ENCODE measurements around the gene NRIP3. TPM values are rescaled to one million over a fixed set of nuclear protein-coding genes. Genes with fewer than 3 reads are reported as not detected.

Gene NRIP3
- total RNA-seq, 1 experiment from 2014 or later, result not detected

DNA sequence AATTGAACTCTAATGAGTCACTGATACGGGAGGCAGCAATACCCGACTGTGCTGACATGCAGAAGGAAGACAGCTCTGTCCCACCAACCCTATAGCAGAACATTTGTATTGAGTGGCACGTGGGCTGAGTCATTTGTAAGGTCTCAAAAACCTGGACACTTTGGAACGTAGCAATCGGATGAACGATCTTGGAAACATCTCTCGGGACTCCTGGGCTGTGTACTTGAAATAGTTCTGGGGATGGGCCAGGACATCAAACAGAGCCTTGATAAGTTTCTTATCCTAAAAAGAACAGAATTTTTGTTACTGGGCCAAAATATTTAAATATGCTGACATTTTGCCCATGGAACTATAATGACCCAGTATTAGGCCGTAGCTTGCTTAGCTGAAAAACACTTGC lies 17.1 kb upstream of the NRIP3 start:
- no peaks in the 10 kb centered on the region for H4K20me1 ChIP-seq (ENCODE audit: low read length)
- H3K9me2 ChIP-seq (replicated peaks; ENCODE audit: low read length), result no peaks in the 10 kb centered on the region
- H3K27ac ChIP-seq (ENCODE audit: low read length), result no peak overlapping the region
- intact Hi-C loops (cut with micrococcal nuclease), result no loop called here
- ChIA-PET POLR2A (ENCODE audit: unreplicated experiment) (no interaction called here), CTCF (no interaction called here)
- DNase-seq (no peak), ATAC-seq (no peak)
- H3K9me3 ChIP-seq (ENCODE audit: low read length), result no peaks in the 10 kb centered on the region
- no peaks in the 10 kb centered on the region for H3K4me1 ChIP-seq (ENCODE audit: insufficient read depth, low read length)
- no TSS peak for BruUV-seq (replicated peaks)
- H3K27me3 ChIP-seq (ENCODE audit: low read length), result no peaks in the 10 kb centered on the region
- TF ChIP-seq EZH2 (IDR thresholded peaks at IDR 0.05; ENCODE audit: low read length, unreplicated experiment) (no peak), EZH2phosphoT487 (IDR thresholded peaks at IDR 0.05; ENCODE audit: borderline replicate concordance, low read length) (no peak)
- TF ChIP-seq, protein P1, sequence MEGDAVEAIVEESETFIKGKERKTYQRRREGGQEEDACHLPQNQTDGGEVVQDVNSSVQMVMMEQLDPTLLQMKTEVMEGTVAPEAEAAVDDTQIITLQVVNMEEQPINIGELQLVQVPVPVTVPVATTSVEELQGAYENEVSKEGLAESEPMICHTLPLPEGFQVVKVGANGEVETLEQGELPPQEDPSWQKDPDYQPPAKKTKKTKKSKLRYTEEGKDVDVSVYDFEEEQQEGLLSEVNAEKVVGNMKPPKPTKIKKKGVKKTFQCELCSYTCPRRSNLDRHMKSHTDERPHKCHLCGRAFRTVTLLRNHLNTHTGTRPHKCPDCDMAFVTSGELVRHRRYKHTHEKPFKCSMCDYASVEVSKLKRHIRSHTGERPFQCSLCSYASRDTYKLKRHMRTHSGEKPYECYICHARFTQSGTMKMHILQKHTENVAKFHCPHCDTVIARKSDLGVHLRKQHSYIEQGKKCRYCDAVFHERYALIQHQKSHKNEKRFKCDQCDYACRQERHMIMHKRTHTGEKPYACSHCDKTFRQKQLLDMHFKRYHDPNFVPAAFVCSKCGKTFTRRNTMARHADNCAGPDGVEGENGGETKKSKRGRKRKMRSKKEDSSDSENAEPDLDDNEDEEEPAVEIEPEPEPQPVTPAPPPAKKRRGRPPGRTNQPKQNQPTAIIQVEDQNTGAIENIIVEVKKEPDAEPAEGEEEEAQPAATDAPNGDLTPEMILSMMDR (conservative IDR thresholded peaks at IDR 0.05; ENCODE audit: low read depth, low read length), result no peak
- no peak overlapping the region for H2AFZ ChIP-seq (ENCODE audit: low read length)
- no peak overlapping the region for H3K9ac ChIP-seq (ENCODE audit: low read length)
- H3F3A ChIP-seq (ENCODE audit: low read length, unreplicated experiment), result no peaks in the 10 kb centered on the region
- no peaks in the 10 kb centered on the region for H3K36me3 ChIP-seq (ENCODE audit: low read depth, low read length)
- no peak overlapping the region for H3K4me3 ChIP-seq (ENCODE audit: low read length)
- no peak overlapping the region for H3K4me2 ChIP-seq (ENCODE audit: low read length)
- no peaks in the 10 kb centered on the region for H3K79me2 ChIP-seq (ENCODE audit: low read length)

DNA sequence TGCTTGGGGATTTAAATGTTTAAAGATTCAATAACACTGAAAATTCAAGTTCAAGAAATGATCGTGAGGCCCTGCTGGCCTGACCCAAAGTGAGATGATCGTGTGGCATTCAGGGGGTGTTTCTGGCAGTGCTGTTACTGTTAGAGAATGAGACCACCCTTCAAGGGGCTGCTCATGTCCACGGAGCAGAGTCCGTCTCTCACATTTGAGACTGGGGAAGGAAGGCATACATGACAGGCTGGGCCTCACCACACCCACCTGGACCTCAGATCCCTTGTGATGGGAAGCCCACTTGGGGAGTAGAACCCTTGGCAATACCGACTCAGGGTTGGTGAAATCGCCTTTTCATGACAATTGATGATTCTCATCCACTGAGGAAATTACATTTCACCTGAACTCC lies 16.1 kb upstream of the NRIP3 start:
- H3K9me2 ChIP-seq (replicated peaks; ENCODE audit: low read length), result no peaks in the 10 kb centered on the region

DNA sequence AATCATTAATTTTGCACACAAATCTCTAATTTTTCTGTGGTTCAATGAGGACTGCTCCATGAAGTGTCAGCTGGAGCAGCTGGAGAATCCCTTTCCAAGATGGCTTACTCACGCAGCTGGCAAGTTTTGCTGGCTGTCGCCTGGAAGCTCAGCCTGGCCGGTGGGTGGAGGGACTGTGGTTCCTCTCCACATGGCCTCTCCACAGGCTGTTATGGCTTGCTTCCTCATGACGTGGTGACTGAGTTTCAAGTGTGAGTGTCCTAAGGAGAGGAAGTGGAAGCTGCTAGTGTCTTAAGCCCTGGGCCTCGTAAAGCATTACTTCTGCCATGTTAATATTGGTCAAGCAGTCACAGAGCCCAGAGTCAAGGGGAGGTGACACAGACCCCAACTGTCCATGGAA lies 14.0 kb upstream of the NRIP3 start:
- CTCF ChIA-PET, result no interaction called here
- Histone ChIP-seq H3K79me2 (ENCODE audit: low read length) (no peaks in the 10 kb centered on the region), H3K9ac (ENCODE audit: low read length) (no peak overlapping the region), H3K4me3 (ENCODE audit: low read length) (no peak overlapping the region), H3K27me3 (ENCODE audit: low read length) (no peaks in the 10 kb centered on the region), H2AFZ (ENCODE audit: low read length) (no peak overlapping the region), H4K20me1 (ENCODE audit: low read length) (no peaks in the 10 kb centered on the region), H3K27ac (ENCODE audit: low read length) (no peak overlapping the region), H3F3A (ENCODE audit: low read length, unreplicated experiment) (no peaks in the 10 kb centered on the region), H3K4me1 (ENCODE audit: insufficient read depth, low read length) (no peaks in the 10 kb centered on the region), H3K36me3 (ENCODE audit: low read depth, low read length) (no peaks in the 10 kb centered on the region), H3K4me2 (ENCODE audit: low read length) (no peak overlapping the region), H3K9me2 (replicated peaks; ENCODE audit: low read length) (no peaks in the 10 kb centered on the region), H3K9me3 (ENCODE audit: low read length) (no peaks in the 10 kb centered on the region)
- TF ChIP-seq EZH2 (IDR thresholded peaks at IDR 0.05; ENCODE audit: low read length, unreplicated experiment) (no peak), EZH2phosphoT487 (IDR thresholded peaks at IDR 0.05; ENCODE audit: borderline replicate concordance, low read length) (no peak)
- intact Hi-C loops (cut with micrococcal nuclease), result no loop called here
- POLR2A ChIA-PET (ENCODE audit: unreplicated experiment), result no interaction called here
- no peak for DNase-seq
- no TSS peak for BruUV-seq (replicated peaks)
- ATAC-seq, result no peak

More for the DNA sequence above, 16.1 kb upstream of the NRIP3 start:
- no TSS peak for BruUV-seq (replicated peaks)
- Histone ChIP-seq H3K27ac (ENCODE audit: low read length) (no peak overlapping the region), H2AFZ (ENCODE audit: low read length) (no peak overlapping the region), H3K36me3 (ENCODE audit: low read depth, low read length) (no peaks in the 10 kb centered on the region), H3K27me3 (ENCODE audit: low read length) (no peaks in the 10 kb centered on the region), H3K4me3 (ENCODE audit: low read length) (no peak overlapping the region), H3K4me2 (ENCODE audit: low read length) (no peak overlapping the region), H3K9me3 (ENCODE audit: low read length) (no peaks in the 10 kb centered on the region), H3K4me1 (ENCODE audit: insufficient read depth, low read length) (no peaks in the 10 kb centered on the region), H3F3A (ENCODE audit: low read length, unreplicated experiment) (no peaks in the 10 kb centered on the region), H3K9ac (ENCODE audit: low read length) (no peak overlapping the region), H3K79me2 (ENCODE audit: low read length) (no peaks in the 10 kb centered on the region), H4K20me1 (ENCODE audit: low read length) (no peaks in the 10 kb centered on the region)
- DNase-seq (no peak), ATAC-seq (no peak)
- TF ChIP-seq EZH2 (IDR thresholded peaks at IDR 0.05; ENCODE audit: low read length, unreplicated experiment) (no peak), EZH2phosphoT487 (IDR thresholded peaks at IDR 0.05; ENCODE audit: borderline replicate concordance, low read length) (no peak)
- TF ChIP-seq, protein P1 (conservative IDR thresholded peaks at IDR 0.05; ENCODE audit: low read depth, low read length), result no peak
- ChIA-PET POLR2A (ENCODE audit: unreplicated experiment) (no interaction called here), CTCF (interaction anchor here (0.5 to 0.6 kb wide), 2 partner anchors 96 to 175 kb away, joined by 3 to 4 read pairs; no protein-coding TSS in a partner anchor)
- intact Hi-C loops (cut with micrococcal nuclease), result no loop called here

Data from PC-3 (cell line).